Sigmoid colon (tissue), 7 donors: Measurements from ENCODE around the gene RAVER2. TPM values are rescaled to one million over a fixed set of nuclear protein-coding genes. Genes with fewer than 3 reads are reported as not detected.
"Not testable (repeated sequence)": the region's sequence is repeated elsewhere in the genome, so short reads cannot be mapped to it uniquely, and the experiment has no call there.

Source experiments
- DNase-seq: peaks from one replicate; pipeline ENCODE4 v3.0.0-alpha.2; 2019
- H3K27ac ChIP-seq, 4 donors: fragments of 200-600 bp; sonication (generic); one replicate each; pipeline ENCODE4 v1.5.1; 2016 to 2019; ENCODE audit warnings: mild to moderate bottlenecking in 1 of 4
- H3K27me3 ChIP-seq, 3 donors: fragments of 200-600 bp; sonication (generic); one replicate each; pipeline ENCODE4 v1.5.1; 2019; ENCODE audit warnings: mild to moderate bottlenecking in 1 of 3
- H3K36me3 ChIP-seq, 4 donors: fragments of 200-600 bp; sonication (generic); one replicate each; pipeline ENCODE4 v1.5.1; 2016 to 2019
- H3K4me1 ChIP-seq, 4 donors: fragments of 200-600 bp; sonication (generic); one replicate each; pipeline ENCODE4 v1.5.1; 2017 to 2019
- H3K4me3 ChIP-seq, 4 donors: fragments of 200-600 bp; sonication (generic); one replicate each; pipeline ENCODE4 v1.5.1; 2017 to 2019; ENCODE audit warnings: mild to moderate bottlenecking in 2 of 4, moderate library complexity in 1 of 4
- H3K9me3 ChIP-seq, 4 donors: fragments of 200-600 bp in 3 of 4; sonication (generic) in 3 of 4; one replicate each; pipeline versions ENCODE4 v1.5.1 to v1.6.1; 2013 to 2019
- EP300 ChIP-seq, 4 donors: sonication (generic); formaldehyde crosslinking; IDR thresholded peaks; one replicate each; pipeline ENCODE4 v1.6.1; 2017; ENCODE audit warnings: antibody characterized with exemption in 4 of 4
- POLR2A ChIP-seq, 2 donors: fragments of 450-650 bp; IDR thresholded peaks; one replicate each; pipeline ENCODE4 v1.6.1; 2016; ENCODE audit warnings: antibody characterized with exemption in 2 of 2, mild to moderate bottlenecking in 2 of 2, moderate library complexity in 2 of 2
- POLR2AphosphoS5 ChIP-seq, 4 donors: sonication (generic); formaldehyde crosslinking; IDR thresholded peaks; one replicate each; pipeline ENCODE4 v1.6.1; 2017; ENCODE audit warnings: antibody characterized with exemption in 4 of 4
- WGBS, 2 donors: extraction: QIAGEN DNeasy Blood & Tissue Kit; methylation state at CpG; one replicate each; pipeline ENCODE4 v1.1.7; 2013; 5-methylcytosine and 5-hydroxymethylcytosine counted together
- intact Hi-C: fragments of 100-400 bp; cut with DNase I; formaldehyde crosslinking; loops from one replicate; pipeline ENCODE4 v1.15.1; 2023
- polyA plus RNA-seq, 3 donors: library from polyadenylated mRNA; stranded (reverse); fragments of 200-250 nt; gene quantifications; one replicate each; pipeline ENCODE4 v1.2.3, GENCODE V29; 2013
- total RNA-seq, 4 donors: library from RNA; depleted of rRNA; stranded (reverse); fragments of >200 nt; gene quantifications; one replicate each; pipeline ENCODE4 v1.1.0, GENCODE V29; 2016
- TF ChIP-seq, protein P1 (sequence below), 4 experiments: fragments of 450-650 bp in 3 of 4; fragments of 200-600 bp in 1 of 4; IDR thresholded peaks; one replicate each; pipeline ENCODE4 v1.5.1; 2016 to 2019; ENCODE audit warnings: antibody characterized with exemption in 4 of 4, mild to moderate bottlenecking in 3 of 4, moderate library complexity in 2 of 4
- donor health status: healthy with polysubstance abuse.
- donor health status: Bipolar disorder and iron deficiency.
- donor health status: healthy.

Gene RAVER2
- total and polyA plus RNA-seq, 7 donors = 11.9 to 48.8 (median 17.5) TPM

DNA sequence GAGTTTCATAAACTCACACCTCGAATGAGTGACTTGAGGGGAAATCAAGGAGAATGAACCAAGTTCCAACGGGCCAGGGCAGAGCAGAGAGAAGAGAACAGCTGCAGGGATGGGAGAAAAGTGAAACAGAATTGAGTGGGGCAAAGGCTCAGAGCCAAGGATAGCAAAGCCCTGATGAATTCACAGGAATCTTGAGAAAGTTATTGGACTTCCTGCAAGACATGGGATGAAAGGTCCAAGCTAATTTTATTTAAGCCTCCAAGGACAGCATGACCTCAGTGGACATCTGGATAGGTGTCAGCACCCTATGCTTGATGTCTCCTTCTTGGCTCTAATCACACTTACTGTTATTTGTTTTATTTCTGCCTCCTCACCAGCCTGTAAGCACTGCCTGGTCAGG is 43.0 kb upstream of the RAVER2 start:
- H3K36me3 ChIP-seq = no peaks in the 10 kb centered on the region
- H3K4me3 ChIP-seq = no peak overlapping the region
- H3K4me1 ChIP-seq = no peaks in the 10 kb centered on the region
- TF ChIP-seq POLR2AphosphoS5 (IDR thresholded peaks at IDR 0.05) (no peak), EP300 (IDR thresholded peaks at IDR 0.05) (no peak), POLR2A (IDR thresholded peaks at IDR 0.05) (no peak)
- TF ChIP-seq, protein P1, sequence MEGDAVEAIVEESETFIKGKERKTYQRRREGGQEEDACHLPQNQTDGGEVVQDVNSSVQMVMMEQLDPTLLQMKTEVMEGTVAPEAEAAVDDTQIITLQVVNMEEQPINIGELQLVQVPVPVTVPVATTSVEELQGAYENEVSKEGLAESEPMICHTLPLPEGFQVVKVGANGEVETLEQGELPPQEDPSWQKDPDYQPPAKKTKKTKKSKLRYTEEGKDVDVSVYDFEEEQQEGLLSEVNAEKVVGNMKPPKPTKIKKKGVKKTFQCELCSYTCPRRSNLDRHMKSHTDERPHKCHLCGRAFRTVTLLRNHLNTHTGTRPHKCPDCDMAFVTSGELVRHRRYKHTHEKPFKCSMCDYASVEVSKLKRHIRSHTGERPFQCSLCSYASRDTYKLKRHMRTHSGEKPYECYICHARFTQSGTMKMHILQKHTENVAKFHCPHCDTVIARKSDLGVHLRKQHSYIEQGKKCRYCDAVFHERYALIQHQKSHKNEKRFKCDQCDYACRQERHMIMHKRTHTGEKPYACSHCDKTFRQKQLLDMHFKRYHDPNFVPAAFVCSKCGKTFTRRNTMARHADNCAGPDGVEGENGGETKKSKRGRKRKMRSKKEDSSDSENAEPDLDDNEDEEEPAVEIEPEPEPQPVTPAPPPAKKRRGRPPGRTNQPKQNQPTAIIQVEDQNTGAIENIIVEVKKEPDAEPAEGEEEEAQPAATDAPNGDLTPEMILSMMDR (IDR thresholded peaks at IDR 0.05) = no peak
- no peaks in the 10 kb centered on the region for H3K9me3 ChIP-seq
- no peaks in the 10 kb centered on the region for H3K27me3 ChIP-seq
- DNase-seq = no peak
- H3K27ac ChIP-seq = no peak overlapping the region
- intact Hi-C loops = no loop called here
- WGBS, 2 donors = 70 to 83% methylated on average over 2 of the region's 2 CpGs

DNA sequence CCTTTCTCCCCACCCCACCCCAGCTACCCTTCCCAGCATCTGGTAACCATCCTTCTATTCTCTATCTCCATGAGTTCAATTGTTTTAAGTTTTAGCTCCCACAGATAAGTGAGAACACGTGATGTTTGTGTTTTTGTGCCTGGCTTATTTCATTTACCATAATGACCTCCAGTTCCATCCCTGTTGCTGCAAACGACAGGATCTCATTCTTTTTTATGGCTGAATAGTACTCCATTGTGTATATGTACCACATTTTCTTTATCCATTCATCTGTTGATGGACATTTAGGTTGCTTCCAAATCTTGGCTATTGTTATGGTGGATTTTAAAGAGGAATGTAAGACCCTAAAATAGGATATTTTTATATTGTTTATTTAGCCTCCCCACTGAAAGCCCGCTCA is 42.2 kb upstream of the RAVER2 start:
- H3K4me1 ChIP-seq, H3K4me3 ChIP-seq, intact Hi-C loops, H3K27me3 ChIP-seq, H3K27ac ChIP-seq, H3K9me3 ChIP-seq, H3K36me3 ChIP-seq, DNase-seq: not testable (repeated sequence)
- 85 to 91% methylated on average over 3 of the region's 3 CpGs for WGBS, 2 donors

DNA sequence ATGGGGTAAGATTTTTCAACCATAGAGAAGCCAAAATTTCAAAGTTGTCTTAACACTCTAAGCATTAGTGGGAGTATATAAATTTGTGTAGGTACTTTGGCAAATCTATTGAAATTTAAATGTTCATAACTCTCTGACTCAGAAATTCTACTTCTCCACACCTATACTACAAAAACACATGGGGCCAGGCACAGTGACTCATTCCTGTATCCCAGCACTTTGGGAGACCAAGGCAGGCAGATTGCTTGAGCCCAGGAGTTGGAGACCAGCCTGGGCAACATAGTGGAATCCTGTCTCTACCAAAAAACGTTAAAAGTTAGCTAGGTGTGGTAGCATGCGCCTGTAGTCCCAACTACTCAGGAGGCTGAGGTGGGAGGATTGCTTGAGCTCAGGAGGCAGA is 41.3 kb upstream of the RAVER2 start:
- no peaks in the 10 kb centered on the region for H3K9me3 ChIP-seq
- no peaks in the 10 kb centered on the region for H3K27me3 ChIP-seq
- no peaks in the 10 kb centered on the region for H3K36me3 ChIP-seq
- intact Hi-C loops = no loop called here
- H3K4me3 ChIP-seq = no peak overlapping the region
- 83 to 90% methylated on average over 2 of the region's 2 CpGs for WGBS, 2 donors
- DNase-seq = no peak
- TF ChIP-seq EP300 (IDR thresholded peaks at IDR 0.05) (no peak), POLR2A (IDR thresholded peaks at IDR 0.05) (no peak), POLR2AphosphoS5 (IDR thresholded peaks at IDR 0.05) (no peak)
- TF ChIP-seq, protein P1 (IDR thresholded peaks at IDR 0.05) = no peak
- no peak overlapping the region for H3K27ac ChIP-seq
- H3K4me1 ChIP-seq = no peaks in the 10 kb centered on the region

DNA sequence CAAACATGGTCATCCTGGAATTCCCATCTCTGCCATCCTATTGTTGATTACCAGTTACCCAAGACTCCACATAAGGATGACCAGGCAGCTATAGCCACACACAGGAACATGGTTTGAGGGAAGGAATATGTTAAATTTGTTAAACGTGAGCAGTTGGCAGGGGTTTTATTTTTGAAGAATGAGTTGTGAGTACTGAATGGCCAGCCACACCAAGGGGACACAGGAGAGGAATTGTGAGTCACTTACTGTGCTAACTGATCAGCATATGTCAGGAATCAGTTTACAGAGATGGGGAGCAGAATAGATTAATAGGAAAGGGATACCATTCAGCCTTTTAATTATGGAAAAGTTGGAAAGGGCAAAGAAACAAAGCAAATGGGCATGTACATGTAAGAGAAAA is 39.3 kb upstream of the RAVER2 start:
- 66 to 78% methylated on average over 1 of the region's 1 CpG for WGBS, 2 donors
- Histone ChIP-seq H3K4me3 (no peak overlapping the region), H3K36me3 (no peaks in the 10 kb centered on the region), H3K27ac (no peak overlapping the region), H3K27me3 (no peaks in the 10 kb centered on the region), H3K9me3 (no peaks in the 10 kb centered on the region), H3K4me1 (no peaks in the 10 kb centered on the region)
- no peak for DNase-seq
- TF ChIP-seq EP300 (IDR thresholded peaks at IDR 0.05) (no peak), POLR2AphosphoS5 (IDR thresholded peaks at IDR 0.05) (no peak), POLR2A (IDR thresholded peaks at IDR 0.05) (no peak)
- TF ChIP-seq, protein P1 (IDR thresholded peaks at IDR 0.05) = no peak
- intact Hi-C loops = no loop called here

DNA sequence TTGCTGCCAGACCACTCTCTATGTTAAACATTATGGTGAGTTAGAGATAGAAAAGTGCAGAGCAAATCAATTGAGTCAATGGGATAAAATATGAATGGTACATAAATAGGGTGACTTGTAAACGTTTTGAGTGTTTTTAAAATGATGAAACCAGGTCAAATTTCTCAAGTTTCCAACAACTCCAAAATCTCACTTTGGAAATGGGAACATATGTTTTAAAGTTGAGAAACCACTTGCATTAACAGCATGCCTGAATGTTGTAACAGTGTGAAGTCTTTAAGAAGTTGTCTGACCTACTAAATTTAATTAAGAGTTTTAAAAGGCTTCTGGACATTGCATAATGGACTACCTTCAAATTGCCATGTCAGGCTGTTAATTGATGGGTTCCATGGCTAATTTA is 33.6 kb upstream of the RAVER2 start:
- Histone ChIP-seq H3K9me3 (no peaks in the 10 kb centered on the region), H3K4me1 (no peaks in the 10 kb centered on the region), H3K36me3 (no peaks in the 10 kb centered on the region), H3K4me3 (no peak overlapping the region), H3K27me3 (no peaks in the 10 kb centered on the region), H3K27ac (no peak overlapping the region)
- WGBS, 2 donors = 43 to 68% methylated on average over 1 of the region's 1 CpG
- no peak for TF ChIP-seq POLR2A (IDR thresholded peaks at IDR 0.05)
- TF ChIP-seq, protein P1 (IDR thresholded peaks at IDR 0.05) = no peak
- TF ChIP-seq EP300 (IDR thresholded peaks at IDR 0.05) = no peak
- intact Hi-C loops = no loop called here
- no peak for DNase-seq
